Osteocyte (in vitro differentiated cells): ENCODE results near the gene ACOXL. TPM values are rescaled to one million over a fixed set of nuclear protein-coding genes. Genes with fewer than 3 reads are reported as not detected.

Experiments used
- DNase-seq: peaks from one replicate; pipeline ENCODE4 v3.0.0; 2021; ENCODE audit warnings: mixed read lengths; ENCODE audit not compliant: unreplicated experiment; ENCODE audit errors: extremely low spot score
- H3K27ac Mint-ChIP-seq: one replicate; pipeline ENCODE4 v1.8.0; 2021; ENCODE audit warnings: mild to moderate bottlenecking, mixed read lengths; ENCODE audit not compliant: unreplicated experiment
- H3K27me3 Mint-ChIP-seq: one replicate; pipeline ENCODE4 v1.8.0; 2021; ENCODE audit warnings: mixed read lengths; ENCODE audit not compliant: unreplicated experiment
- H3K36me3 Mint-ChIP-seq: one replicate; pipeline ENCODE4 v1.8.0; 2021; ENCODE audit warnings: mixed read lengths; ENCODE audit not compliant: unreplicated experiment
- H3K4me1 Mint-ChIP-seq: one replicate; pipeline ENCODE4 v1.8.0; 2021; ENCODE audit warnings: mixed read lengths; ENCODE audit not compliant: unreplicated experiment
- H3K4me3 Mint-ChIP-seq: one replicate; pipeline ENCODE4 v1.8.0; 2021; ENCODE audit warnings: mild to moderate bottlenecking, moderate library complexity, mixed read lengths; ENCODE audit not compliant: unreplicated experiment
- H3K9me3 Mint-ChIP-seq: one replicate; pipeline ENCODE4 v1.8.0; 2021; ENCODE audit warnings: mixed read lengths; ENCODE audit not compliant: unreplicated experiment
- total RNA-seq: library from RNA; stranded (reverse); gene quantifications from 2 replicates; pipeline ENCODE4 v1.2.1, GENCODE V29; 2021
- TF ChIP-seq, protein P1 (sequence below): fragments of 200-600 bp; sonication (generic); IDR thresholded peaks from 2 replicates; pipeline ENCODE4 v1.5.0; 2021; ENCODE audit warnings: antibody characterized with exemption, mild to moderate bottlenecking, moderate library complexity

ACOXL gene
- total RNA-seq, 1 donor from 2014 or later = not detected

DNA sequence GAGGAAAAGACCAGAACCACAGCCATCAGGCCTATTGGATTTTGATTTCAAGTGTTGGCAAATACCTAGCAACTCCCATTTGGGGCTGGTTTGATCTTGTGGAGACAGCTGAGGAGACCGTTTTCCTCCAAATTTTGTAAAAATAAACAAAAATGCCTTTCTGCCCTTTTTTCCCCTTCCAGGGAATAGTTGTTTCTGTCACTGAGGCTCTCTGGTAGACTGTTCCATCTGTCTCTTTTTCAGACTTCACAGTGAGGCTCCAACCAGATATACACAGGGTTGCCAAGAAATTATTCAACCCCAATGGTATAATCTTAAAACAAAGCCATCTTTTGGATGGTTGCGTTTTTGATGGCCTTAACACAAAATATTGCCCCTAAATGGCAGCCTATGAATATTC is 115.7 kb downstream of the ACOXL start:
- no peak for DNase-seq
- Mint-ChIP-seq H3K27me3 (peaks cover 65% of the 10 kb centered on the region), H3K4me1 (no peaks in the 10 kb centered on the region), H3K4me3 (no peak overlapping the region), H3K36me3 (no peaks in the 10 kb centered on the region), H3K27ac (no peak overlapping the region), H3K9me3 (no peaks in the 10 kb centered on the region)
- TF ChIP-seq, protein P1, sequence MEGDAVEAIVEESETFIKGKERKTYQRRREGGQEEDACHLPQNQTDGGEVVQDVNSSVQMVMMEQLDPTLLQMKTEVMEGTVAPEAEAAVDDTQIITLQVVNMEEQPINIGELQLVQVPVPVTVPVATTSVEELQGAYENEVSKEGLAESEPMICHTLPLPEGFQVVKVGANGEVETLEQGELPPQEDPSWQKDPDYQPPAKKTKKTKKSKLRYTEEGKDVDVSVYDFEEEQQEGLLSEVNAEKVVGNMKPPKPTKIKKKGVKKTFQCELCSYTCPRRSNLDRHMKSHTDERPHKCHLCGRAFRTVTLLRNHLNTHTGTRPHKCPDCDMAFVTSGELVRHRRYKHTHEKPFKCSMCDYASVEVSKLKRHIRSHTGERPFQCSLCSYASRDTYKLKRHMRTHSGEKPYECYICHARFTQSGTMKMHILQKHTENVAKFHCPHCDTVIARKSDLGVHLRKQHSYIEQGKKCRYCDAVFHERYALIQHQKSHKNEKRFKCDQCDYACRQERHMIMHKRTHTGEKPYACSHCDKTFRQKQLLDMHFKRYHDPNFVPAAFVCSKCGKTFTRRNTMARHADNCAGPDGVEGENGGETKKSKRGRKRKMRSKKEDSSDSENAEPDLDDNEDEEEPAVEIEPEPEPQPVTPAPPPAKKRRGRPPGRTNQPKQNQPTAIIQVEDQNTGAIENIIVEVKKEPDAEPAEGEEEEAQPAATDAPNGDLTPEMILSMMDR = no peak

GRCh38 chr2:110848519-110849030 is 116.2 kb downstream of the ACOXL start:
- no peak for DNase-seq
- Mint-ChIP-seq H3K36me3 (no peaks in the 10 kb centered on the region), H3K9me3 (no peaks in the 10 kb centered on the region), H3K4me3 (no peak overlapping the region), H3K4me1 (no peaks in the 10 kb centered on the region), H3K27me3 (peaks cover 60% of the 10 kb centered on the region), H3K27ac (no peak overlapping the region)
- TF ChIP-seq, protein P1 = no peak

DNA sequence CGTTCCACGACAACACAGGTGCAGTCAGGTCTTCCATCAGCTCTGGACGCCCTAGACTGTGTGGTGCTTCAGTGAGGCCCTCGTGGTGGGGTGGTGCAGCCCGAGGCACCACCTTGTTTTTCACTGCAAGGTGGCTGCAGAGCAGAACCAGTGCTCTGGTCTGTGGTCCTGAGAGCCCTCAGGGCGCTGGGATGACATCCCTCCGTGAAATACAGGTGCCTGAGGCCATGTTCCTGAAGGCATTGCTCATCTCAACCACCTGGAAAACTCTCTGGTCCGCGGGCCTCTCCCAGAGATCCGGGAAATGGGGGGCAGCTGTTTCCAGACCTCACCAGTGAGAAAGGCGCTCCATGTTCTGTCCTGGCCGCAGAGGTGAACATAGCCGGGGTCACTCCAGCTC is 119.2 kb downstream of the ACOXL start:
- TF ChIP-seq, protein P1 = no peak
- H3K4me3 Mint-ChIP-seq = no peak overlapping the region
- H3K27ac Mint-ChIP-seq = no peak overlapping the region
- H3K9me3 Mint-ChIP-seq = no peaks in the 10 kb centered on the region
- DNase-seq = no peak
- H3K4me1 Mint-ChIP-seq = no peaks in the 10 kb centered on the region
- H3K27me3 Mint-ChIP-seq = peaks cover 65% of the 10 kb centered on the region
- H3K36me3 Mint-ChIP-seq = no peaks in the 10 kb centered on the region

- H3K27ac Mint-ChIP-seq = no peak overlapping the region
- no peaks in the 10 kb centered on the region for H3K36me3 Mint-ChIP-seq
- no peaks in the 10 kb centered on the region for H3K9me3 Mint-ChIP-seq
- H3K4me1 Mint-ChIP-seq = no peaks in the 10 kb centered on the region
- H3K27me3 Mint-ChIP-seq = peaks cover 67% of the 10 kb centered on the region
- DNase-seq = no peak
- H3K4me3 Mint-ChIP-seq = no peak overlapping the region
- TF ChIP-seq, protein P1 = no peak
Observed at GRCh38 chr2:110852051-110852450, 119.7 kb downstream of the ACOXL start.

DNA sequence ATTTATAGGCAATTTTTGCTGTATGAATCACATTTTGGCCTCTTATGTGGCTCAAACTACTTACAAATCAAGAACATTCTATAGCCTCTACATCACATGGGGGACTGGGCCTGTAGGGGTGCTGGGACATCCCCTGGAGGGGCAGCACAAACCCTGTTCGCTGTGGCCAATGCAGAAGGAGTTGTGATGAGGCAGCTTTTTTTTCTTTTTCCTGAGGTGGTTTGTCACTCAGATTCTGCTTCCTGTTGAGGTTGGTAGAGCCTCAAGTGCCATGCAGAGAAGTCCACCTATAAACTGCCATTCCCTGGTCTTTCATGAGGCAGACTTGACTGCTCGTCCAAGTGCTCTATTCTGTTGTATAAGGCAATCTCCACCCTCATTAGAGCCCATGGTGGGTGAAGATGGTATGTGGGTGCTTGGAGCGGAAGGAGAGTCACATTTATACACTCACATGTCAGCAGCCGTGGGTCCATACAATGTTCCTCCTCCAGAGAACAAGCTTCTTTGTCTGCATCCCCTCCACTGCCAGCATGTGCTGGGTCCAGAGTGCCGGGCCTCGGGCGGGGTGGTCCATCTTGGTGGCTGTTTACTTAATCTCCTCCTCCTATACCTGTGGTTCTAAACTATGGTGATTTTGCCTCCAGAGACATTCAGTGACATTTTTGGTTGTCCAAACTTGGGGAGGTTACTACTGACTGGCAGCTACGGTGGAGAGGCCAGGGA is 120.3 kb downstream of the ACOXL start:
- H3K4me3 Mint-ChIP-seq = no peak overlapping the region
- H3K27ac Mint-ChIP-seq = no peak overlapping the region
- no peak for DNase-seq
- peaks cover 65% of the 10 kb centered on the region for H3K27me3 Mint-ChIP-seq
- no peaks in the 10 kb centered on the region for H3K4me1 Mint-ChIP-seq
- TF ChIP-seq, protein P1 = no peak
- no peaks in the 10 kb centered on the region for H3K36me3 Mint-ChIP-seq
- no peaks in the 10 kb centered on the region for H3K9me3 Mint-ChIP-seq
